ENCODE results near the gene DDX4.

Gene DDX4

GRCh38 chr5:55866485-55866884 is 128.6 kb downstream of the DDX4 start:
- DNase-seq (ENCODE audit: low spot score), result no peak

Measured in CD4-positive, alpha-beta T cell treated with Interleukin-15 for 4 hours (primary cell).